HG03025 (cell line): ENCODE results near the gene MVB12A.

ENCODE experiments used
- ATAC-seq: cut with Tn5 transposase; IDR thresholded peaks from one replicate; pipeline ENCODE4 v1.9.1; 2021; ENCODE audit warnings: mild to moderate bottlenecking, moderate library complexity; ENCODE audit not compliant: unreplicated experiment, low FRiP score

The MVB12A gene

GRCh38 chr19:17419621-17420474, at the start of gene MVB12A:
TSS of gene MVB12A (plus strand) at chr19:17420047. CDS start at chr19:17420136, 89 bp downstream.
- ATAC-seq = peak; percentile 86

GRCh38 chr19:17376935-17377600, 42.8 kb upstream of the MVB12A start, which contains the start of gene PLVAP:
TSS of gene PLVAP (minus strand) at chr19:17377342. CDS start at chr19:17377288, 54 bp downstream.
- no peak for ATAC-seq

- ATAC-seq = no peak
Observed at GRCh38 chr19:17378271-17378670, 41.6 kb upstream of the MVB12A start.

- ATAC-seq = no peak
Observed at GRCh38 chr19:17379221-17379631, 40.6 kb upstream of the MVB12A start.

GRCh38 chr19:17380426-17381138, 39.3 kb upstream of the MVB12A start:
- ATAC-seq = no peak

- no peak for ATAC-seq
Observed at GRCh38 chr19:17385878-17386611, 33.8 kb upstream of the MVB12A start.

- no peak for ATAC-seq
Observed at GRCh38 chr19:17389288-17389687, 30.6 kb upstream of the MVB12A start.

- ATAC-seq = no peak
Observed at GRCh38 chr19:17389957-17390664, 29.7 kb upstream of the MVB12A start.

GRCh38 chr19:17390665-17391370, 29.0 kb upstream of the MVB12A start:
- ATAC-seq = peak; percentile 66

GRCh38 chr19:17391371-17392151, 28.3 kb upstream of the MVB12A start:
- no peak for ATAC-seq

GRCh38 chr19:17393002-17393401, 26.8 kb upstream of the MVB12A start:
- ATAC-seq = no peak

- ATAC-seq = no peak
Observed at GRCh38 chr19:17393914-17394313, 25.9 kb upstream of the MVB12A start, which contains the start of gene CCDC194. TSS of gene CCDC194 (minus strand) at chr19:17394196. CDS start at chr19:17394158, 38 bp downstream.

- ATAC-seq = no peak
Observed at GRCh38 chr19:17394891-17395415, 24.9 kb upstream of the MVB12A start.

- no peak for ATAC-seq
Observed at GRCh38 chr19:17398902-17399527, 20.8 kb upstream of the MVB12A start.

- no peak for ATAC-seq
Observed at GRCh38 chr19:17401628-17402027, 18.2 kb upstream of the MVB12A start.

GRCh38 chr19:17402982-17403855, 16.6 kb upstream of the MVB12A start:
- ATAC-seq = no peak

- no peak for ATAC-seq
Observed at GRCh38 chr19:17404015-17404414, 15.8 kb upstream of the MVB12A start.
